Measurements from ENCODE around the gene SMAD4.
"Not testable (repeated sequence)": the region's sequence is repeated elsewhere in the genome, so short reads cannot be mapped to it uniquely, and the experiment has no call there.

SMAD4 gene

GRCh38 chr18:51116996-51117395 lies 87.0 kb downstream of the SMAD4 start:
- not testable (repeated sequence) for DNase-seq

- DNase-seq: not testable (repeated sequence)
Observed at GRCh38 chr18:51119561-51119960, 89.5 kb downstream of the SMAD4 start.

GRCh38 chr18:51119976-51120375 lies 90.0 kb downstream of the SMAD4 start:
- not testable (repeated sequence) for DNase-seq

- DNase-seq: no peak
Observed at GRCh38 chr18:51120809-51121596, 91.0 kb downstream of the SMAD4 start.

DNA sequence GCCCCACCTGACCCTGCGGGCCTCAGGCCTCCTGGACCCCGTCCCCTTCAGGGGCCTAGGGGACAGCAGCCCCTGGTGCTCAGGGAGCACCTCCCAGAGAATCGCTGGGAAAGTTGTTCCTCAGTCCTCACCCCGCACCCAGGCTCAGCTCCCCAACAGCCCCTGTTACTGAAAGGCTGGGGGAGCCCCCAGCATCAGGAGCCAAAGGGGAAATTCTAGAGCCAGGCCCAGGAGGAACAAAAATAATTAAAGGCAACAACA lies 91.5 kb downstream of the SMAD4 start:
- no peak for DNase-seq

DNA sequence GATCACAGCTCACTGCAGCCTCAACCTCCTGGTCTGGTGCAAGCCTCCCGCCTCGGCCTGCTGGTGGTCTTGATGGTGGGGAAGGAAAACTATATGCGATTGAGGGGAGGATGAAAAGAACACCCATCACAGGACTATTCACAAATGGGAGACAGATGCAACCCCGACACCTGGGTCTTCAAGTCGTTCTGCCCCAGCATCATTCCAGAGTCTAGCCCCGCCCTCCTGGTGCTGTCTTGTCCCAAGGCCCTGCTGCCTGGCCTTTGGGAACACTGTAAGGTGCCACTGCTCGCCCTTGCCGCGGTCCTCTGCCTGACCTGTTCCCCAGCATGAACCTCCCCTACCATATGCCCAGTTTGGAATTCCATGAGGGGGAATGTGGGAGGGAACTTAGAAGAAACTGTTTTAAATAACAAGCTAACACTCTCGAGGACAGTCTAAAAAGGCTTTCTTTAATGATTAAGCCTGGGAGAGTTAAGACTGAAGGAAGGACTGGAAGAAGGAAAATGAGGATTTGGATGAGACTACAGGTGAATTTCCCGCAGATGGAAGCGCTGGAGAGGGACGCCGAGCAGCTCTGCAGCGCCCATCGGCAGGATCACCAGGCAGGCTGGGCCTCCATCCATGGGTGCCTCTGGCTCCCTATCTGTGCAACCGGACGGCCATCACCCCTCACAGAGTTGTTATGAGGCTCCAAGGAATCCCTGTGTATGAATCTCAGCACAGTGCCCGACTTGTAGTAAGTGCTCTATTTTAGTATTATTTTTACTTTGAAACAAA lies 92.4 kb downstream of the SMAD4 start:
- DNase-seq: no peak

- no peak for DNase-seq
Observed at GRCh38 chr18:51123046-51123395, 93.0 kb downstream of the SMAD4 start.

DNA sequence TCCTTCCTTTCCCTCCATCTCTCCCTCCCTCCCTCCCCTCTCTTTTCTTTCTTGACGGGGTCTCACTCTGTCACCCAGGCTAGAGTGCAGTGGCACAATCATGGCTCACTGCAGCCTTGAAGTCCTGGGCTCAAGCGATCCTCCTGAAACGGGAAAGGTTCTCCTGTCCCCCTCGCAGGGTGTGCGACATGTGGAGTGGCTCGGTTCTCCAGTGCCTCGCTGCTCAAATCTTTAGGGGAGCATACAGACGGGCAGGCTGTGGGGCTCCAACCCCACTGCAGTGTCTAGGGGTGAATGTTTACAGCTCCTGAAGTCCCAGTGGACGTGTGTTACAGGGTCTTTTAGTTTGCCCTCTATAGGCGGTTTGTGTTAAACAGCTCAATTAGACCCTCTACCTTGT lies 93.5 kb downstream of the SMAD4 start:
- DNase-seq: no peak

GRCh38 chr18:51123936-51124486 lies 94.0 kb downstream of the SMAD4 start:
- DNase-seq: no peak

DNA sequence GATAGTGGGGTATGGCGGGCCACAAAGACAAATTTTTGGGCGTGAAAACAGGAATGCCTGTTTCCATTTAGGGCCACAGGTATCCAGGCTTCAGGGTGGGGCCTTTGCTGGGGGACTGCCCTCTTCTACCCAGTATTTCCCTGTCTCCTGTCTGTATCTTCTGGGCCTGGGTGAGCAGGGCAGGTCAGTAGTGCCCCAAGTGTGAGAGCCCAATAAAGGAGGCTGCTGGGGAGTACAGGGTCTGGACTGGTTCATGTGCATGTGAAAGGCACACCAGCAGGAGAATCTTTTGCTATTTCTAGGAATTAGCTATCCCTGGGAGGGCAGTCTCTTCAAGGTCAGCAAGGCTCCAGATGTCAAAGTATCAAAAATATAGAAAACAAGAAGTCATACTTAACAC lies 96.0 kb downstream of the SMAD4 start:
- no peak for DNase-seq

DNA sequence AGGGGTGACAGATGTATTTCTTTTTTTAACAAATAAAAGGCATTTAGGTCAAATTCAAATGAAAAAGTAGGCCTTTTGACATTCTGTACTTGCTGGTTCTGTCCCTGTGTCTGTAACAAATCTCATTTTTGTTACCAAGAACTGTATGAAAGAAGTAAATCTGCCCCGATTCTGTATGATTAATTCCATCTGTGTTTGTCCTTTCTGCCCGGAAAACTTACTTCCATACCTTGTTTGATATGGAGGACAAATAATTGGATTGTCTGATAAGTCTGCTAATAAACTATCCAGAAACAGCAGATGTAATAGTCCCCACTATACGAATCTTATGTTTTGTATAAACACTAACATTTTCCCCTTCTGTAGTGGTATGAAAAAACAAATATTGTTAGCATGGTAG lies 97.7 kb downstream of the SMAD4 start:
- DNase-seq: no peak

- DNase-seq: no peak
Observed at GRCh38 chr18:51128533-51128932, 98.5 kb downstream of the SMAD4 start.

GRCh38 chr18:51132256-51132935 lies 102.4 kb downstream of the SMAD4 start:
- DNase-seq: no peak

- no peak for DNase-seq
Observed at GRCh38 chr18:51133580-51134160, 103.7 kb downstream of the SMAD4 start.

All from NCI-H526 treated with DMSO at 0.1 percent for 48 hours (cell line).